GM12864 (cell line): Measurements from ENCODE around the gene XPO4.

Source experiments
- DNase-seq: peaks from one replicate; pipeline ENCODE4 v3.0.0-alpha.2; 2011; ENCODE audit warnings: low read depth
- H3K4me3 ChIP-seq: 2 replicates; pipeline ENCODE4 v1.5.1; 2011; ENCODE audit warnings: mild to moderate bottlenecking, low read depth, low read length, control low read depth
- CTCF ChIP-seq: IDR thresholded peaks from 2 replicates; pipeline ENCODE4 v1.5.1; 2011; ENCODE audit warnings: low read depth, mild to moderate bottlenecking, moderate library complexity, low read length, control low read depth, inconsistent platforms; ENCODE audit errors: missing control alignments

Gene XPO4

DNA sequence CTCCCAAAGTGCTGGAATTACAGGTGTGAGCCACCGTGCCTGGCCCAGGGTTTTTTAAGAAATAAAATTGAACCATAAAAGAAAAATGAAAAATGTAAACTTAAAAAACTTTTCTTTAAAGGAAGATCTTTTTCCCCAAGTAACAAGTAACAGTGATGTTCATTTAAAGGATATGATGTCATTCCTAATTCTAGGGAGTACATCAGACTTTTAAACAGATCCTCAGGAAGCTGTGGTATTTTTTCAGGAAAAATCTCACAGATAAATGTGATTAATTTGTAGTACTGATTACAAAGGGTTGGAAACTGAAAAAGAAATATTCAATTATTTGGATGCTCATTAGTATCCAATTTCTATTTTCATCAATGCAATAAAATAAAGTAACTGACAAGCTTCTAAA lies 114.2 kb downstream of the XPO4 start:
- no peak overlapping the region for H3K4me3 ChIP-seq
- no peak for TF ChIP-seq CTCF
- no peak for DNase-seq

DNA sequence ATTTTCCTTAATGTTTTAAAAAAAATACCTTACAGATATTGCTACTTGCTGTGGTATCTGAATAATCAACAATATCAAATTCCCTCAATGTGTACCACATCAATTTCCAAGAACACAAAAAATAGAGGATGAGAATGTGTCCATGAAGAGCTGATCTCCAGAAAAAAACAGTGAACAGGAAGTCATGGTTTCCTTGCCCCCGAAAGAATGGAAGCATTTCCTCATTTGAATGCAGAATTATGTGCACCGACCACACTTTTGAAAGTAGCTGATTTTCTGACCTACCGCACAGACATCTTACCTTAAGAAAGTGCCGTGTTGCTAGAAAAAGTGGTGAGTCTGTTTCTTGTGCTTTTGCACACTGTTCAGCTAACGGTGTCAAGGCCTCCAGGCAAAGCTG lies 115.4 kb downstream of the XPO4 start:
- H3K4me3 ChIP-seq: no peak overlapping the region
- no peak for DNase-seq
- no peak for TF ChIP-seq CTCF

DNA sequence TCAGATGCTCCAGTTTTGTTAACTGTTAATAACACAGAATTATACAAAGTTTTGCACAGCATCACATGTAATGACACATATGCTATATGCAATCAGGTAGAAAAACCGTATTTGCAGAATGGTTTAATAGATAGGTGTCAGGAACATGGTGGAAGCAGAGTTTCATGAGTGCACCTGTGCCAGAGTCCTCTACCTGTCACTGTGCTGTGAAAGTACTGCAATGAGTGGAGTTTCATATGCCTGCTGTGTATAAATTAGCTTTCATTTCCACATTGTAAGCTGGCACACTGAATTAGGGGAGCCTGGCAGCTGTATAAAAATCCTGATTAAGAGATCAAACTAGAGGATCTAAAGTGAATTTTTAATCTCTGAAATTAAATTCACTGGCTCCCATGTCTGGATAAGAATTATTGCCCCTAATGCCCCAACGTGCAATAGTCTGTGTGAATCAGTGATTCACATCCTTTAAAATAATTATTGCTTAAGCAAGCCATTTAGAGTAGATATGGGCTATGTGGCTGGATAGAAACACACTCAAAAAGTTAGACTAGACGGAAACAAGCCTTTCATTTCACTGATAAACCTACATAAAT lies 120.3 kb downstream of the XPO4 start:
- no peak overlapping the region for H3K4me3 ChIP-seq
- peak; percentile 21 for DNase-seq
- no peak for TF ChIP-seq CTCF

DNA sequence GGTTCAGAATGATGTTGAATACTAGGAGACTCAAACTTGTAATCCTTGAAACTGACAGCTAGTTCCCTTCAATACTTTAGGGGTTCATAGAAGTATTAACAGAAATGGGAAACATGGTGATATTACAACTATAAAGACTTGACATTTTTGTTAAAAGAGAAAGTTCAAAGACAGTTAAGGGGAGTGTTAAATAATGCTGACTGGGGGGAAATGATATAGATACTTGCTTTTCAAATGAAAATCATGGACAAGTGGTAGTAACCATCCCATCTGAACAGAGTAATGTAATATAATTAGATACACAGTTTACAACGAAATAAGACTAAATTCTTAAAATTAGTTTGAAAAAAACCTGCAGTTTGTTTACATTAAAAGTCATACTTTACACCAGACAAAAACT lies 122.2 kb downstream of the XPO4 start:
- TF ChIP-seq CTCF: no peak
- no peak for DNase-seq
- no peak overlapping the region for H3K4me3 ChIP-seq

GRCh38 chr13:20779405-20779804 lies 123.1 kb downstream of the XPO4 start:
- no peak overlapping the region for H3K4me3 ChIP-seq

GRCh38 chr13:20778311-20778710 lies 124.2 kb downstream of the XPO4 start:
- no peak overlapping the region for H3K4me3 ChIP-seq
- DNase-seq: no peak
- TF ChIP-seq CTCF: no peak

More at GRCh38 chr13:20779405-20779804, 123.1 kb downstream of the XPO4 start:
- DNase-seq: no peak
- TF ChIP-seq CTCF: no peak

- no peak for TF ChIP-seq CTCF
Measured at GRCh38 chr13:20776751-20777150, 125.8 kb downstream of the XPO4 start.

More at GRCh38 chr13:20776751-20777150, 125.8 kb downstream of the XPO4 start:
- H3K4me3 ChIP-seq: no peak overlapping the region
- DNase-seq: no peak
